Stimulated activated CD4-positive, alpha-beta T cell treated with anti-CD3 and anti-CD28 coated beads, TNF-alpha, amount 100 ng/mL, for 1 hour (primary cell): Measurements from ENCODE around the gene OR2L3.
"Not testable (repeated sequence)": the region's sequence is repeated elsewhere in the genome, so short reads cannot be mapped to it uniquely, and the experiment has no call there.

ENCODE experiments used
- DNase-seq, 3 donors: peaks; one replicate each; pipeline ENCODE4 v3.0.0-alpha.2; 2020; ENCODE audit warnings: low read depth in 3 of 3, low spot score in 1 of 3

The OR2L3 gene, protein sequence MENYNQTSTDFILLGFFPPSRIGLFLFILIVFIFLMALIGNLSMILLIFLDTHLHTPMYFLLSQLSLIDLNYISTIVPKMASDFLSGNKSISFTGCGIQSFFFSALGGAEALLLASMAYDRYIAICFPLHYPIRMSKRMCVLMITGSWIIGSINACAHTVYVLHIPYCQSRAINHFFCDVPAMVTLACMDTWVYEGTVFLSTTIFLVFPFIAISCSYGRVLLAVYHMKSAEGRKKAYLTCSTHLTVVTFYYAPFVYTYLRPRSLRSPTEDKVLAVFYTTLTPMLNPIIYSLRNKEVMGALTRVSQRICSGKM

DNA sequence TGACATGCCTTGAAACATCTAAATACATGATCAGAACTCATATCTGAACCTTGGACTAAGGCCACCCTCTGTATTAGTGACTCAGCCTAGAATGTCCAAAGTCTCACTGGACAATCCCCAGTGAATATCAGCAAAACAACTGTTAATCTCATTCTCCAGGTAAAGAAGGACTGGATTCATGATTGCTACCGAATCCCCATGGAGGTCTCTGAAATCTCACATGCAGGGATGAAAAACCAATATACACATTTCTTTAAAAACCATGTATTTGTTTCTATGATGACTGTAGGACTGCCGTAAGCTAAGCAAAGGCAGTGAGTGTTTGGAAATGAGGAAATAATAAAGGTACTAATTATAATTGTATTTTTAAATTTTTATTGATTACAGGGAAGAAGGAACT is at the start of gene OR2L3:
TSS of gene OR2L3 (plus strand) at position 301 of the 400 bp plus-strand sequence. CDS start 13,846 bp downstream, outside the sequence.
- no peak for DNase-seq

DNA sequence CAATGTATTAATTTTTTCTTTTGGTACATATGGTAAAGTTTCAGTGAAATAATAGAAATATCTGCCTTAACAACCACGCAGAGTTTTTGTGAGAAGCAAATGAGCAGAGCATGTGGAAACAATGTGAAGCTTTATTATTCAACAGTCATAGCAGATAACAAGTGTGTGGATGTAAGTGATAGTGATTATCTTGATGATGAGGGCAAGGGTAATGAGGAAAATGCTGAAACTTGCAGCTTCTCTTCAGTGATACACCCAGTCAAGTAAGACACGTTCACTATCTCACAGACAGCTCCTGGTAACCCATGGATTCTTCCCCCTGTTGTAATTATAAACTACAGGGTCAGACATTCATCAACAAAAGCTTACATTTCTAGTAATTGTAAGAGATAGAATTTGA is 47.8 kb upstream of the OR2L3 start:
- no peak for DNase-seq

DNA sequence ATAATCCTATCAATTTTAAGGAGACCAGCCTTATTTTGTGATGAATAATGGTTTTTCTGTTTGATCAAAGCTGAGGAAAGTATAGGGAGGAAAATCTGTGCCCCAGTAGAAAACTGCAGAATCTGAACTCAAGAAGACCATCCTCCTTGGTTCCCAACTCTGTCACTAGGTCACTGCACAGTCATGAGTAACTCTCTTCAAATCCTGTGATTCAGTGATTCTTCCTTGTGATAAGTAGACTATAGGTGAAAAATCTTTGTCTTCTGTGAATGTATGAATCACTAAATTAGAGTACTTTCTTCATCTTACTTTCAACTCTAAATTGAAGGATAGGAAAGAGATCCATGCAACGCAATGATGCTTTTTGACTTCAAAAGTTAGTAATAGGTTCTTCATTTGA is 46.5 kb upstream of the OR2L3 start:
- no peak for DNase-seq

DNA sequence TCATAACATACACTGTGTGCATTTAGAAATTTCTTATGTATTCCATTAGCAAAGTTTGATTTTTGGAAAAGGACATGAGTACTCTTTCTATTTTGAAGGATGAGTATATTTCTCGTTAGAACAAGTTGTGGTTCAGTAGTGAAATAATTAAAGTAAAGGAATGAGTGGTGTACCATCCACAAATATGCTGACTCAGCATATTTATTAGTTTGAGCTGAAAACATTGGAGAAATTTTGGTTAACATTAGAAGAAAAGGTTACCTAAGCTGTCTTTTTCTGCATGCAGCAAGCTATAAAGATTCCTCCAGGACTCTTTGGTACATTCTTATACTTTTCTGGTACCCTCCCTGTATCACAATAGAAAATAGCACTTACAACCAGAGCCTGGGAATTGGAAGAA is 38.9 kb upstream of the OR2L3 start:
- DNase-seq, result no peak

DNA sequence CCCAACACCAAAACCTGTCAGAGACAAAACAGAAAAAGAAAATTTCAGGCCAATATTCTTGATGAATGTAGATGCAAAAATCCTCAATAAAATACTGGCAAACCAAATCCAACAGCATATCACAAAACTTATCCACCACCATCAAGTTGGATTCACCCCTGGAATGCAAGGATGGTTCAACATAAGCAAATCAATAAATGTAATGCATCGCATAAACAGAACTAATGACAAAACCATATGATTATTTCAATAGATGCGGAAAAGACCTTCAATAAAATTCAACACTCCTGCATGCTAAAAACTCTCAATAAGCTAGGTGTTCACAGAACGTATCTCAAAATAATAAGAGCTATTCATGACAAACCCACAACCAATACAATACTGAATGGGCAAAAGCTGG is 37.0 kb upstream of the OR2L3 start:
- DNase-seq, result no peak

DNA sequence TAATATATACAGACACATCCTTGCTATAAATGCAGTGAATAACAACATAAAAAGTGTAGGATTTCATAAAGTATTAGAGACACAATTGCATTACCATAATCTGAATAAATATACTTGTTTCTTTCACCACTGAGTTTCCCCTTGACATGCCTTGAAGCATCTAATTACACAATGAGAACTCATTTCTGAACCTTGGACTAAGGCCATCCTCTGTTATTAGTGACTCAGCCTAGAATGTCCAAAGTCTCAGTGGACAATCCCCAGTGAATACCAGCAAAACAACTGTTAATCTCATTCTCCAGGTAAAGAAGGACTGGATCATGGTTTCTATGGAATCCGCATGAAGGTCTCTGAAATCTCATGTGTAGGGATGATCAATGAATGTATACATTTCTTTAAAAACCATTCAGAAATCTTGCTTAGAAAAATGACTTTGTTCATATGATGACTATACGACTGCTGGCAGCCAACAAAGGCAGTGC is 33.4 kb upstream of the OR2L3 start, which contains the start of gene OR2L5:
TSS of gene OR2L5 (plus strand) at position 432 of the 482 bp plus-strand sequence. CDS start 8,288 bp downstream, outside the sequence.
- DNase-seq, result no peak

DNA sequence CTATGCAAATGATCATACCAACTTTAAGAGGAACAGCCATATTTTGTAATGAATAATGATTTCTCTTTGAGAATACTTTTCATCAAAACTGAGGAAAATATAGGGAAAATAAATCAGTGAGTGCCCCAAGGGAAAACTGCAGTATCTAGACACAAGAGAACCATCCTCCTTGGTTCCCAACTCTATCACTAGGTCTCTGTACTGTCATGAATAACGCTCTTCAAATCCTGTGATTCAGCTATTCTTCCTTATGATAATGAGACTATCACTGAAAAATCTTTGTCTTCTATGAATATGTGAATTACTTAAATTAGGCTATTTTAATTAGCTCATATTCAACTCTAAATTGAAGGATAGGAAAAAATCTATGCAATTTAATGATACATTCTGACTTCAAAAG is 30.8 kb upstream of the OR2L3 start:
- DNase-seq, result no peak

DNA sequence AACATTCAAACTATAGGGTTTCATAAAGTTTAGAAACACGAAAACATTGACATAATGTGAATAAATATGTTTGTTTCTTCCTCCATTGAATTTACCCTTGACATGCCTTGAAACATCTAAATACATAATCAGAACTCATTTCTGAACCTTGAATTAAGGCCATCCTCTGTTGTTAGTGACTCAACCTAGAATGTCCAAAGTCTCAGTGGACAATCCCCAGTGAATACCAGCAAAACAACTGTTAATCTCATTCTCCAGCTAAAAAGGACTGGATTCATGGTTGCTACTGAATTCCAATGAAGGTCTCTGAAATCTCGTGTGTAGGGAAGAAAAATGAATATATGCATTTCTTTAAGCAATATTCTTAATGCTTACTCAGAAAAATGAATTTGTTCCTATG is 16.9 kb upstream of the OR2L3 start, which contains the start of gene OR2L2:
TSS of gene OR2L2 (plus strand) at position 301 of the 400 bp plus-strand sequence. CDS start 8,198 bp downstream, outside the sequence.
- DNase-seq, result no peak

DNA sequence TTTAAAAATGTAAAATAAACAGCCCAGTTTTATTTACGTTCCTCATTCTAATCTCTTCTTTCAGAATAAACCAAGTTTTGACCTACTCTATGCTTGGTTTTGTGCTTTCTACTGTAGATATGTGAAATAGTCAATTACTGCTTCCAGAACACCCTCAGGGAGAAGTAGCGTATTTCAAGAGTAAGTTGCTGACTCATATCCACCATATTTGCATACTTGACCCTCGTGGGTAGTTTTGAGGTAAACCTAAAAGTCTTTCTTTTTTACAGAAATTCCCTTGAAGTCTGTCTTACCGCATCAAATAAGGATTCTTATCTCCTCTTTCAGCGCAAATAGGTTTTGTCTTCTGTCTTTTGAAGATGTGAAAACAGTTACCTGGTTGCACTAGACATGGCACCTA is 1.4 kb upstream of the OR2L3 start:
- DNase-seq, result no peak

DNA sequence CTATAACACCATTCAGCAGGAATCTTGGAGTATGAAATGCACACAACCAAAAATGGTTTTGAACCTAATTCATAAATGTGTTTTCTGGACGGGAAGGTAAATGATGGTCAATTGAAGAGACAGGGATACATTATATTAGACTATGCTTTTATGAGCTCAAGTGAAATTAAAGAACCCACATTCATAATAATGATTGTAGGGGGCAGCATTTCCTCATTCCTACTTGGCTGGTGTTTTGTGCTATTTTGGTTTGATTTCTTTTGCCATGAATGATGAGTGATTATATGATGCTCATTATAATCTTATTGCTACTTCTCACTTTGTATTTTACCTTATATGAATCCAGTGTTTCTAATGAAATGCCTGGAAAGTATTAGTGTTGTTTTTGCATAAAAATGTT is 372 bp downstream of the OR2L3 start:
- DNase-seq, result no peak

DNA sequence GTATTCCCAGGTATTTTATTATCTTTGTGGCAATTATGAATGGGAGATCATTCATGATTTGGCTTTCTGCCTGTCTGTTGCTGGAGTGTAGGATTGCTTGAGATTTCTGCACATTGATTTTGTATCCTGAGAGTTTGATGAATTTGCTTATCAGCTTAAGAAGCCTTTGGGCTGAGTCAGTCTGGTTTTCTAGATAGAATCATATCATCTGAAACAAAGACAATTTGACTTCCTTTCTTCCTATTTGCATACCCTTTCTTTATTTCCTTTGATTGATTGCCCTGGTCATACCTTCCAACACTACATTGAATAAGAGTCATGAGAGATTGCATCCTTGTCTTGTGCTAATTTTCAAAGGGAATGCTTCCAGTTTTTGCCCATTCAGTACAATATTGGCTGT is 8.0 kb downstream of the OR2L3 start:
- DNase-seq, result no peak

DNA sequence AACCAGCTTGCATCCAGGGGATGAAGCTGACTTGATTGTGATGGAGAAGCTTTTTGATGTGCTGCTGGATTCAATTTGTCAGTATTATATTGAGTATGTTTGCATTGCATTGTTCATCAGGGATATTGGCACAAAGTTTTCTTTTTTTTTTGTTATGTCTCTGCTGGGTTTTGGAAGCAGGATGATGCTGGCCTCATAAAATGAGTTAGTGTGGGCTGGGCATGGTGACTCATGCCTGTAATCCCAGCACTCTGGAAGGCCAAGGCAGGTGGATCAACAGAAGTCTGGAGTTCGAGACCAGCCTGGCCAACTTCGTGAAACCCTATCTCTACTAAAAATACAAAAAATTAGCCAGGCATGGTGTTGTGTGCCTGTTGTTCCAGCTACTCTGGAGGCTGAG is 8.6 kb downstream of the OR2L3 start:
- no peak for DNase-seq

DNA sequence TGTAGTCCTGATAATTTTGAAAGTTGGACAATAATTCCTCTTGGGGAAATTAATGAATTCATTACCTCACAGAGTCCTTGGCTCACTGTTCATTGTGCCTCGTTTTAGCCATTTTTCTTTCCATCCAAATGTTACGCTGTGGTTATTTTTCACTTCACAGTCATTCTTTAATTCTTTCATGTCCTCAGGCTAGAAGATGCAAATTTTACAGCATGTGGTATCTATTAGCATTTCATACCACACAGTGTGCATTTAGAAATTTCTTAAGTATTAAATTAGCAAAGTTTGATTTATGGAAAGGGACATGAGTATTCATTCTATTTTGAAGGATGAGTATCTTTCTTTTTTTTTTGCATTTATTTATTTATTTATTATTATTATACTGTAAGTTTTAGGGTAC is 18.4 kb downstream of the OR2L3 start:
- DNase-seq, result no peak

DNA sequence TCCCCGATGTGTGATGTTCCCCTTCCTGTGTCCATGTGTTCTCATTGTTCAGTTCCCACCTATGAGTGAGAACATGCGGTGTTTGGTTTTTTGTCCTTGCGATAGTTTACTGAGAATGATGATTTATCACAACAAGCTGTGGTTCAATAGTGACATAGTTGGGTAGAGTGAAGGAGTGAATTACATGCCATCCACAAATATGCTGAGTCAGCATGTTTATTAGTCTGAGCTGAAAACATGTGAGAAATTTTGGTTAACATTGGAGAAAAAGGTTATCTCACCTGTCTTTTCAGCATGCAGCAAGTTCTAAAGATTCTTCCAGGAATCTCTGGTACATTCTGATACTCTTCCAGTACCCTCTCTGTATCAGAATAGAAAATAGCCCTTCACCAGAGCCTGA is 19.0 kb downstream of the OR2L3 start:
- no peak for DNase-seq

DNA sequence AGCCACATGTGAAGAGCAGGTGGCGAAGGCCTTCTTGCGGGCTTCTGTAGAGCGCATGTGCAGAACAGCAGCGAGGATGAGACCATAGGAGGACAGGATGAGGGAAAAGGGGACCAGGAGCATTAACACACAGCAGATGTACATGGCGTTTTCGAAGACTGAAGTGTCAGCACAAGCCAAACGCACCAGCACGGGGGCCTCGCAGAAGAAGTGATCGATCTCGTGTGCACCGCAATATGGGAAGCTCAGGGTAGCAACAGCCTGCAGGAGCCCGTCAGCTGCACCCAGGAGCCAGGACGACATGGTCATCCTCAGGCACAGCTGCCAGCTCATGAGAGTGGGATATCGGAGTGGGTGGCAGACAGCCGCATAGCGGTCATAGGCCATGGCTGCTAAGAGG is 37.2 kb downstream of the OR2L3 start:
- not testable (repeated sequence) for DNase-seq

DNA sequence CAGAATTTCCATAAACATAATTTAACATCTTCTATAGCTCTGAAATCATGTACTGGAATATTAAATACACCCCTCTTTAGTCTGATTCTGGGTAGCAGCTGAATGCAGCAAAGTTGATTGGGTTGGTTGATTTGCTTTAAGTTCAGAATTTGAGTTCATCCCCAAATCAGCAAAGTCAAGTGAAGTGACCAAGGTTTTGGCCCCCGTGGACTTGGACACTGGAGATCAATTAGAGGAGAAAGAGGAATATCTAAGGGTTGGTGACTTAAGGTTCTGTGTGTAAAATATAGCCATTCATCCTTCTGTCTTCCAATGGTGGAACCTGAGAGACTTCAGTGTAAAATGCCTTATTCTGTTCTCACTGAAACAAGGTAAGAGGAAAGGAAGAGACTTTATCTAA is 48.2 kb downstream of the OR2L3 start, which contains the start of gene OR2L13:
TSS of gene OR2L13 (plus strand) at position 301 of the 400 bp plus-strand sequence. CDS start 4,192 bp downstream, outside the sequence.
- DNase-seq, result no peak

DNA sequence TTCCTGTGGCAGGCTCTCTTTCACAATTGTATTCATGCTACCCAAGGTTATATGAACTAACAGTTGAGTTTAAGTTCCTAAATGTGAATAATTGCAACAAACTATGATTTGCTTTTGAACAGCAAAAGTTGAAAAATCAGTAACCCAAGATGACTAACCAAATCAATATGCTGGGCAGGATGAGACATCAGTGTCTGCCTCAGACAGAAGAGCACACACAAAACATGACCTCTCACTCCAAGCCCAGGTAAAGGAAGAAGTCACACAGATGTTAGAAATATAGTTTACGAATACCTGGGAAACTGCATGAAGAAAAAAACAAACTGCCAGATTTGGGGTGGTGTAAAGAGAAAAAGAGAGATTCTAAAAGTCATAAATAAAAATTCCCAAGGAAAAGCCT is 51.9 kb downstream of the OR2L3 start:
- no peak for DNase-seq

DNA sequence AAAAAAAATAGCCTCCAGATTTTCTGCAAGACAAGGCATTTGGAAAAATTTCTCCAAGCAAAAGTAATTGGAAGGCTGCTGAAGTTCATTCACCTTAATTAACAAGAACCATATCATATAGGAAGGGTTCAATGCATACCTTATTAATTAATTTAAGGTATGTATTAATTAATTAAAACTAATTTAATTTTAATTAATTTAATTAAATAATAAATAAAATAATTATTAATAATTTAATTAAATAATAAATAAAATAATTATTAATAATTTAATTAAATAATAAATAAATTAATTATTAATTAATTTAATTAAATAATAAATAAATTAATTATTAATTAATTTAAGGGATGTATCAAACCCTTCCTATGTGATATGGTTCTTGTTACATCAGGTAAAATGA is 56.2 kb downstream of the OR2L3 start:
- no peak for DNase-seq

DNA sequence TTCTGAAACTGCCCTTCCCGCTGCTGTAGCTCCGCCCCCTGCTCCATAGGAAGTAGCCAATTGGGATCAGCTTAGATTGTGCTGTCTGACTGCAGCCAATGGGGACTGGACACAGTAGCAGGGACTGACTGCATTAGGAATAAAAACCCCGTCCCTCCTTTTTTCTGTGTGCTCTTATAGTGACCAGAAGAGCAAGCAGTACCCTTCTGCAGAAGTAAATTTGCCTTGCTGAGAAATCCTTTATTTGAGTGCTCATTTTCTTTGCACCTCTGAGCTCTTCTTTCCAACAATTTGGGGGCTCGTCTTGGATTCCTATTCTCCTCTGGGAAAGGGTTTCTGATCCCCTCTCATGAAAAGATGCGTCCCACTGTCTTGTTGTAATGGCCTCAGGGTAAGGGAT is 64.5 kb downstream of the OR2L3 start:
- DNase-seq, result no peak
